Ascending aorta (tissue), 2 donors: ENCODE data around the gene RAB6C. TPM values are rescaled to one million over a fixed set of nuclear protein-coding genes. Genes with fewer than 3 reads are reported as not detected.
"Not testable (repeated sequence)": the region's sequence is repeated elsewhere in the genome, so short reads cannot be mapped to it uniquely, and the experiment has no call there.

Experiments used
- DNase-seq, 2 donors: peaks; one replicate each; pipeline ENCODE4 v3.0.0-alpha.2; 2019; ENCODE audit warnings: low spot score in 2 of 2
- H3K27ac ChIP-seq, 2 donors: fragments of 200-600 bp; sonication (generic); one replicate each; pipeline ENCODE4 v1.5.1; 2016 to 2017; ENCODE audit warnings: mild to moderate bottlenecking in 1 of 2
- H3K27me3 ChIP-seq: fragments of 200-600 bp; sonication (generic); one replicate; pipeline ENCODE4 v1.5.1; 2017
- H3K36me3 ChIP-seq, 2 donors: fragments of 200-600 bp; sonication (generic); one replicate each; pipeline ENCODE4 v1.5.1; 2016
- H3K4me1 ChIP-seq, 2 donors: fragments of 200-600 bp; sonication (generic); one replicate each; pipeline ENCODE4 v1.5.1; 2016 to 2017; ENCODE audit warnings: mild to moderate bottlenecking in 1 of 2
- H3K4me3 ChIP-seq, 2 donors: fragments of 200-600 bp; sonication (generic); one replicate each; pipeline ENCODE4 v1.5.1; 2016 to 2017; ENCODE audit warnings: mild to moderate bottlenecking in 1 of 2
- H3K9me3 ChIP-seq, 2 donors: fragments of 200-600 bp; sonication (generic); one replicate each; pipeline ENCODE4 v1.5.1; 2016
- CTCF ChIP-seq, 3 experiments: fragments of 200-600 bp in 2 of 3; fragments of 450-650 bp in 1 of 3; sonication (generic) in 2 of 3; IDR thresholded peaks; one replicate each; pipeline ENCODE4 v1.5.1; 2016 to 2019; ENCODE audit warnings: antibody characterized with exemption in 3 of 3, mild to moderate bottlenecking in 1 of 3, moderate library complexity in 1 of 3
- intact Hi-C: fragments of 100-400 bp; cut with DNase I; formaldehyde crosslinking; loops from one replicate; pipeline ENCODE4 v1.15.1; 2023
- total RNA-seq: library from RNA; depleted of rRNA; stranded (reverse); fragments of >200 nt; gene quantifications from one replicate; pipeline ENCODE4 v1.1.0, GENCODE V29; 2016

The RAB6C gene
- total RNA-seq, 1 donor from 2014 or later, result not detected

- Histone ChIP-seq H3K27me3 (no peaks in the 10 kb centered on the region), H3K4me1 (no peaks in the 10 kb centered on the region), H3K27ac (no peak overlapping the region), H3K4me3 (no peak overlapping the region), H3K9me3 (no peaks in the 10 kb centered on the region), H3K36me3 (no peaks in the 10 kb centered on the region)
- TF ChIP-seq CTCF (IDR thresholded peaks at IDR 0.05), result no peak
- DNase-seq, result no peak
- intact Hi-C loops, result no loop called here
Observed at GRCh38 chr2:129945557-129945956, 33.9 kb upstream of the RAB6C start.

GRCh38 chr2:129947712-129948111, 31.8 kb upstream of the RAB6C start:
- H3K27ac ChIP-seq, intact Hi-C loops, H3K27me3 ChIP-seq, H3K36me3 ChIP-seq, H3K4me3 ChIP-seq, H3K4me1 ChIP-seq, DNase-seq, H3K9me3 ChIP-seq: not testable (repeated sequence)

GRCh38 chr2:129956171-129956570, 23.3 kb upstream of the RAB6C start:
- H3K9me3 ChIP-seq, H3K27me3 ChIP-seq, H3K4me3 ChIP-seq, H3K4me1 ChIP-seq, H3K36me3 ChIP-seq, H3K27ac ChIP-seq, intact Hi-C loops, DNase-seq: not testable (repeated sequence)

GRCh38 chr2:129957891-129958290, 21.6 kb upstream of the RAB6C start:
- no peaks in the 10 kb centered on the region for H3K27me3 ChIP-seq
- no peak overlapping the region for H3K27ac ChIP-seq
- no peaks in the 10 kb centered on the region for H3K9me3 ChIP-seq
- DNase-seq, result no peak
- no peak overlapping the region for H3K4me3 ChIP-seq
- no peak for TF ChIP-seq CTCF (IDR thresholded peaks at IDR 0.05)
- no peaks in the 10 kb centered on the region for H3K36me3 ChIP-seq
- no peaks in the 10 kb centered on the region for H3K4me1 ChIP-seq
- intact Hi-C loops, result no loop called here

- H3K4me1 ChIP-seq, H3K4me3 ChIP-seq, H3K27ac ChIP-seq, intact Hi-C loops, H3K36me3 ChIP-seq, H3K27me3 ChIP-seq, H3K9me3 ChIP-seq, DNase-seq: not testable (repeated sequence)
Observed at GRCh38 chr2:129958736-129959135, 20.7 kb upstream of the RAB6C start.

- intact Hi-C loops, H3K27ac ChIP-seq, H3K27me3 ChIP-seq, H3K4me3 ChIP-seq, DNase-seq, H3K9me3 ChIP-seq, H3K36me3 ChIP-seq, H3K4me1 ChIP-seq: not testable (repeated sequence)
Observed at GRCh38 chr2:129968605-129969004, 10.9 kb upstream of the RAB6C start.

- Histone ChIP-seq H3K4me3 (no peak overlapping the region), H3K36me3 (no peaks in the 10 kb centered on the region), H3K27ac (no peak overlapping the region), H3K27me3 (no peaks in the 10 kb centered on the region), H3K9me3 (no peaks in the 10 kb centered on the region), H3K4me1 (no peaks in the 10 kb centered on the region)
- no peak for DNase-seq
- intact Hi-C loops, result no loop called here
- TF ChIP-seq CTCF (IDR thresholded peaks at IDR 0.05), result no peak
Observed at GRCh38 chr2:129975016-129975774, 4.3 kb upstream of the RAB6C start.

GRCh38 chr2:129976969-129977368, 2.5 kb upstream of the RAB6C start:
- H3K9me3 ChIP-seq, H3K27ac ChIP-seq, DNase-seq, H3K4me3 ChIP-seq, H3K36me3 ChIP-seq, H3K4me1 ChIP-seq, intact Hi-C loops, H3K27me3 ChIP-seq: not testable (repeated sequence)
